ENCODE results near the gene EIF2AK3.

The EIF2AK3 gene

DNA sequence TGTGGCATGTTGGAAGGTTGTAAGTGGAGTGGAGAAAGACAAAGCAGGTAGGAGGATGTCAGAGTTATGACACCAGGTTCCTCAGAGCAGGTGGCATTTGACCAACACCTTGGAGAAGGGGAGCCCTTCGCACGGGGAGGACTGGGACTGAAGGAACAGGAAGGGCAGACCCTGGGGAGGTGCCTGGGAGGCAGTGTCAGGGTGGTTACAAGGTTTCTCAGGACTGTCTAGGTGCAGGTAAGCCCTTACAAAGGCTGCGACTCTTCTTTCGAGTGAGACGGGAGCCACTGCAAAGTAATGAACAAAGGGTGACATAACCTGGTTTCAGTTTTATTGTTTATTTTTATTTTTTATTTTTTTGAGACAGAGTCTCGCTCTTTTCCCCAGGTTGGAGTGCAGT is 84.6 kb downstream of the EIF2AK3 start:
- DNase-seq (ENCODE audit: low read depth in 3 of 3) = no peak

- no peak for DNase-seq (ENCODE audit: low read depth in 3 of 3)
These were observed 86.9 kb downstream of the EIF2AK3 start for GRCh38 chr2:88540346-88540745.

- DNase-seq (ENCODE audit: low read depth in 3 of 3) = no peak
These were observed 88.8 kb downstream of the EIF2AK3 start for GRCh38 chr2:88538362-88538917.

- no peak for DNase-seq (ENCODE audit: low read depth in 3 of 3)
These were observed 89.6 kb downstream of the EIF2AK3 start for GRCh38 chr2:88537640-88538039.

DNA sequence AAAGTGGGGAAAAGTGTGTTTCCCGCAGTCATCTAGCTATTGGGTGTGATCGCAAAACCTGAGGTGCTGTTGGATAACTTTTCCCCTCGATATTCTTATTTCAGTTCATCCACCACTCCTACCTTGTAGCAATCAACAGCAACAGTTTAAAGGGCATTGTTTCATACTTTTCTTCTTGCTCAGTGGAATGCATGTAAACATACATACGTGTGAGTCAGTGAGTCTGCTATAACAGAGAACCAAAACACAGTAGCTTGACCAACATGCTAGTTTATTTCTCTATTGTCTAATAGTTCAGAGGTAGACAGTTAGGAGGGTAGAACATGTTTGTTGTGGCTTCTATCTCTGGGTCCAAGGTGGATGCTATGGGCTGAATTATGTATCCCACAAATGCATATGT is 97.2 kb downstream of the EIF2AK3 start:
- no peak for DNase-seq (ENCODE audit: low read depth in 3 of 3)

- no peak for DNase-seq (ENCODE audit: low read depth in 3 of 3)
These were observed 105.7 kb downstream of the EIF2AK3 start for GRCh38 chr2:88521445-88522073.

- no peak for DNase-seq (ENCODE audit: low read depth in 3 of 3)
These were observed 109.5 kb downstream of the EIF2AK3 start for GRCh38 chr2:88517759-88518201.

All from stimulated activated CD4-positive, alpha-beta T cell treated with anti-CD3 and anti-CD28 coated beads, TNF-alpha, amount 100 ng/mL, for 48 hours (primary cell).